Kidney (tissue), 14 donors: ENCODE results near the gene EXOC3L1. TPM values are rescaled to one million over a fixed set of nuclear protein-coding genes. Genes with fewer than 3 reads are reported as not detected.

Experiments used
- DNase-seq, 5 donors: peaks; one replicate each; pipeline ENCODE4 v3.0.0-alpha.2; 2013 to 2020
- FAIRE-seq: peaks from 2 replicates; lab custom pipeline; 2012; peaks lifted over from hg19 to GRCh38; lab: Jason Lieb, UNC
- H3K27ac ChIP-seq, 2 donors: one replicate each; pipeline ENCODE4 v1.7.0; 2013; ENCODE audit warnings: low read depth in 2 of 2, low read length in 2 of 2, inconsistent platforms in 1 of 2
- H3K27me3 ChIP-seq: one replicate; pipeline ENCODE4 v1.7.1; 2013; ENCODE audit warnings: low read length, inconsistent platforms; ENCODE audit not compliant: control insufficient read depth, insufficient read depth
- H3K36me3 ChIP-seq, 3 donors: one replicate each; pipeline versions ENCODE4 v1.7.0 to v1.7.1; 2013; ENCODE audit warnings: low read length in 3 of 3, control low read depth in 1 of 3, inconsistent platforms in 1 of 3; ENCODE audit not compliant: insufficient read depth in 3 of 3, control insufficient read depth in 2 of 3
- H3K4me1 ChIP-seq, 3 donors: one replicate each; pipeline versions ENCODE4 v1.7.0 to v1.7.1; 2013; ENCODE audit warnings: low read length in 3 of 3, inconsistent platforms in 1 of 3, low read depth in 1 of 3; ENCODE audit not compliant: control insufficient read depth in 2 of 3, insufficient read depth in 2 of 3
- H3K4me3 ChIP-seq, 3 donors: one replicate each; pipeline versions ENCODE4 v1.7.0 to v1.8.1; 2013; ENCODE audit warnings: low read length in 3 of 3, control low read depth in 1 of 3, inconsistent platforms in 1 of 3
- H3K9ac ChIP-seq, 3 donors: one replicate each; pipeline versions ENCODE4 v1.7.0 to v1.7.1; 2013; ENCODE audit warnings: low read length in 3 of 3, control low read depth in 1 of 3, inconsistent platforms in 1 of 3
- H3K9me3 ChIP-seq, 3 donors: one replicate each; pipeline versions ENCODE4 v1.7.0 to v1.7.1; 2013; ENCODE audit warnings: low read length in 3 of 3, control low read depth in 1 of 3, inconsistent platforms in 1 of 3; ENCODE audit not compliant: control insufficient read depth in 2 of 3, insufficient read depth in 1 of 3
- intact Hi-C: fragments of 100-400 bp; cut with DNase I; formaldehyde crosslinking; loops from one replicate; pipeline ENCODE4 v1.11.1; 2022
- polyA plus RNA-seq: library from polyadenylated mRNA; stranded (reverse); fragments of 350-450 nt; fragmentation: Illumina TruSeq; extraction: RNeasy Lipid Tissue Mini Kit (QIAGEN cat#74804); gene quantifications from one replicate; pipeline ENCODE4 v1.2.3, GENCODE V29; 2014; ENCODE audit warnings: low read depth, low replicate concordance; ENCODE audit not compliant: insufficient read depth
- total RNA-seq: library from RNA; stranded (reverse); fragmentation: NEBNext Ultra II Directional; extraction: Animal tissue kit (Norgen Biotek cat#: 25700); gene quantifications from one replicate; pipeline ENCODE4 v1.2.1, GENCODE V29; 2021
- TF ChIP-seq, protein P1 (sequence below): IDR thresholded peaks from 3 replicates; pipeline ENCODE4 v1.5.1; 2012; ENCODE audit warnings: mild to moderate bottlenecking, moderate library complexity, borderline replicate concordance; ENCODE audit not compliant: insufficient read depth; ENCODE audit errors: extremely low read depth
- donor health status: control.
- donor health status: control.
- donor health status: control.
- donor health status: control.
- donor health status: control.
- donor health status: DM: yes; HTN: yes; CAD: no.
- donor health status: Normal renal cell carcinoma (clear cell type).

The EXOC3L1 gene
- total and polyA plus RNA-seq, 2 donors from 2014 or later: 7.2 to 9.9 TPM

DNA sequence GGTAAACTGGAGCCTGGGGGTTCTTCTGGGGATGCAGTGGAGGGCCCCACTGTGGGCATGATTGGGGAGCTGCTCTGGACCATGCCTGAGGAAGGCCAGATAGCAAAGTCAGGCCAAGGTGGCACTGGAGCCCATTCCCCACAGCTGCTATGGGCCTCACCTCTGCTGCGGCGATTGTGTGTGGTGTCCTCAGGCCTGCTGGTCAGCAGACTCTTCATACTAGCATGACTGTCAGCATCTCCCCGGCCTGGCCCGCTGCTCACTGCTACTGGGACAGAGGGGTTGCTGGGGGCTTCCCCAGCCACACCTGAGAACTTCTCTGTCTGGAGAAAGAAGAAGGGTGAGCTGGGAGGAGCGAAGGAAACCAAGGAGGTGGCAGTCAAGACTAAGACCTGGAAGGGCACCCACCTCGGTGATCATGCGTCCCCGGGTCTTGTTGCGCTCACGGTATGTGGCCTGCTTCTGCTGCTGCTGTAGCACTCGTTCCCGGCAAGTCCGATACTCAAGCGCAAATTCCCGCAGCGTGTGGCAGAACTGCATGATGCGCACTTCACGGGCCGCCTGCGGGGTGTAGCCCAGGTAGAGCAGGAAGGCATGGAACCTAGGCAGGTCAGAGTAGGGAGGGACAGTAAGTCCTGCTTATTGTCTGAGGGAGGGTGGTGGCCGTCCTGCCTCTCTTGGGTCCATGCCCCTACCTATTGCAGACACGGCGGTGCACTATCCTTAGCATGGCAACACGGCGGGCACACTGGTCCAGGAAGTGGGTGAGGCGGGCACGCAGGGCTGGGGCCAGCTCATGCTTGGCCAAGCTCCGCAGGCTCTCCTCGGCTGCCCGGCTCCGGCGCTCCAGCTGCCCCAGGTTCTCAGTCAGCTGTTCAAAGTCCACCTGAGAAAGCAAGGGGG, 40.2 kb upstream of the EXOC3L1 start:
- H3K27me3 ChIP-seq: no peaks in the 10 kb centered on the region
- no peak overlapping the region for H3K4me3 ChIP-seq
- FAIRE-seq (no peak), DNase-seq (peak in 2 of 5 donors; percentile 26 to 75)
- H3K9me3 ChIP-seq: no peaks in the 10 kb centered on the region
- TF ChIP-seq, protein P1, sequence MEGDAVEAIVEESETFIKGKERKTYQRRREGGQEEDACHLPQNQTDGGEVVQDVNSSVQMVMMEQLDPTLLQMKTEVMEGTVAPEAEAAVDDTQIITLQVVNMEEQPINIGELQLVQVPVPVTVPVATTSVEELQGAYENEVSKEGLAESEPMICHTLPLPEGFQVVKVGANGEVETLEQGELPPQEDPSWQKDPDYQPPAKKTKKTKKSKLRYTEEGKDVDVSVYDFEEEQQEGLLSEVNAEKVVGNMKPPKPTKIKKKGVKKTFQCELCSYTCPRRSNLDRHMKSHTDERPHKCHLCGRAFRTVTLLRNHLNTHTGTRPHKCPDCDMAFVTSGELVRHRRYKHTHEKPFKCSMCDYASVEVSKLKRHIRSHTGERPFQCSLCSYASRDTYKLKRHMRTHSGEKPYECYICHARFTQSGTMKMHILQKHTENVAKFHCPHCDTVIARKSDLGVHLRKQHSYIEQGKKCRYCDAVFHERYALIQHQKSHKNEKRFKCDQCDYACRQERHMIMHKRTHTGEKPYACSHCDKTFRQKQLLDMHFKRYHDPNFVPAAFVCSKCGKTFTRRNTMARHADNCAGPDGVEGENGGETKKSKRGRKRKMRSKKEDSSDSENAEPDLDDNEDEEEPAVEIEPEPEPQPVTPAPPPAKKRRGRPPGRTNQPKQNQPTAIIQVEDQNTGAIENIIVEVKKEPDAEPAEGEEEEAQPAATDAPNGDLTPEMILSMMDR: no peak
- no peak overlapping the region for H3K27ac ChIP-seq
- H3K36me3 ChIP-seq: peaks cover 2 to 28% (median 18%) of the 10 kb centered on the region in 3 donors
- H3K9ac ChIP-seq: no peak overlapping the region
- intact Hi-C loops: no loop called here
- peaks cover 0 to 16% (median 11%) of the 10 kb centered on the region in 3 donors for H3K4me1 ChIP-seq

DNA sequence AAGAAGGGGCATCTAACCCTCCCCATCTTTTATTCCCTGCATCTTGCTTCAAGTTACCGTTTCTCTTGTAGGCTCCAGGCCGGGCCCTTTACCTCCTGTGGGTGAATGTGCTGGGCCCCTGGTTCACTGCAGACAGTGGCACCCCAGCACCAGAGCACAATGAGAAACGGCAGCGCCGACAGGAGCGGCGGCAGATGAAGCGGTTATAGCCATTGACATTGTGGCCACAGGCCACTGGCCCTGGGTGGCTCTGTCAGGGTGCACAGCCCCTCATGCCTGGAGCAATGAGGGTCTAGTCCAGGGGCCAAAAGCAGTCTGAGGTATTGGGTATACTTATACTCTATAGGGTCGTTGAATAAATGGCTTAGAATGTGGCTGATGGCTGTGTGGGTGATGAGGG, 39.0 kb upstream of the EXOC3L1 start:
- Histone ChIP-seq H3K4me3 (no peak overlapping the region), H3K27me3 (no peaks in the 10 kb centered on the region), H3K36me3 (peaks cover 2 to 26% (median 18%) of the 10 kb centered on the region in 3 donors), H3K27ac (no peak overlapping the region), H3K9me3 (no peaks in the 10 kb centered on the region), H3K4me1 (peaks cover 0 to 20% (median 11%) of the 10 kb centered on the region in 3 donors), H3K9ac (no peak overlapping the region)
- DNase-seq: peak in 1 of 5 donors; percentile 61
- no peak for FAIRE-seq
- TF ChIP-seq, protein P1: no peak
- intact Hi-C loops: no loop called here

DNA sequence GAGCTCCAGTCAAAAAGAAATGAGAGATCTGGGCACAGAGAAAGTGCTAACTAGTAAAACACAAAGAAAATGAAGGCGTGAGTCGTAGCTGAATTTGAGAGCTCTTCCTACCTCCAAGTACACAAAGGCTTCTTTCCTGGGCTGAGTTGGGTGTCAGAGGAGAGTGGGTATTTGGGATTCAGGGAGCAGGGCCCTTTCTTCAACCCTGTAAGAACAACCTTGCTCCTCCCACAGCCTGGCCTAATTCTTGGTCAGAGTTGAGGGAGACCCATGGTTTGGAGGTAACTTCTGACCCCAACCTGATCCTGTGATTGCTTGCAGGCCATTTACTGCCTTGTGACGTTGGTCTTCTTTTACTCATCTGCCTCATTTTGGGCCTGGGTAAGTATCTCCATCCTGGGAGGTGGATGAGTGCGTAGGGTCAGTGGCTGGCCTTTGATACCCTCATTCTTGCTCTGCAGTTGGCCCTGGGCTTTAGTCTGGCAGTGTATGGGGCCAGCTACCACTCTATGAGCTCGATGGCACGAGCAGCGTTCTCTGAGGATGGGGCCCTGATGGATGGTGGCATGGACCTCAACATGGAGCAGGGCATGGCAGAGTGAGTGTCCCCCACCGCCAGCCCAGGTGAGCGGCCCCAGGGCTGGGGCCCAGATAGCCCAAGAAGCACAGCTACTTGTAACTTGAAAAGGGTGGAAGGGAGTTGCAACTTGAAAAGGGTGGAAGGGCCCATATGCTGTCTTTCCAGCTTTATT, 38.3 kb upstream of the EXOC3L1 start:
- TF ChIP-seq, protein P1: no peak
- Histone ChIP-seq H3K27ac (no peak overlapping the region), H3K27me3 (no peaks in the 10 kb centered on the region), H3K9ac (peak overlapping the region in 1 of 3 donors; percentile 96), H3K4me3 (peak overlapping the region; percentile 94 to 100 (median 98)), H3K4me1 (peaks cover 0 to 20% (median 11%) of the 10 kb centered on the region in 3 donors), H3K36me3 (peaks cover 2 to 26% (median 16%) of the 10 kb centered on the region in 3 donors), H3K9me3 (no peaks in the 10 kb centered on the region)
- no peak for FAIRE-seq
- intact Hi-C loops: no loop called here
- no peak for DNase-seq
